Right lung (tissue), 5 donors: Measurements from ENCODE around the gene DNAJC2. TPM values are rescaled to one million over a fixed set of nuclear protein-coding genes. Genes with fewer than 3 reads are reported as not detected.
"Not testable (repeated sequence)": the region's sequence is repeated elsewhere in the genome, so short reads cannot be mapped to it uniquely, and the experiment has no call there.

Experiments
- DNase-seq, 2 donors: peaks; one replicate each; pipeline ENCODE4 v3.0.0-alpha.2; 2013
- polyA plus RNA-seq, 5 donors: library from polyadenylated mRNA; unstranded; fragments of 120-200 nt; gene quantifications; one replicate each; pipeline versions ENCODE4 v1.2.1 to v1.2.3, GENCODE V29; 2013; ENCODE audit warnings: inconsistent platforms in 1 of 5, low replicate concordance in 1 of 5; ENCODE audit not compliant: insufficient read length in 5 of 5, insufficient read depth in 1 of 5

The DNAJC2 gene
- polyA plus RNA-seq, 5 donors, result 38.4 to 57.0 (median 50.8) TPM

- not testable (repeated sequence) for DNase-seq
These were observed 69.7 kb downstream of the DNAJC2 start for GRCh38 chr7:103274867-103275266.

GRCh38 chr7:103273374-103273773, 71.2 kb downstream of the DNAJC2 start:
- DNase-seq, result not testable (repeated sequence)

GRCh38 chr7:103266229-103266628, 78.3 kb downstream of the DNAJC2 start:
- DNase-seq, result not testable (repeated sequence)

- DNase-seq, result not testable (repeated sequence)
These were observed 80.5 kb downstream of the DNAJC2 start for GRCh38 chr7:103264054-103264453.

Other genes with a start within 250 kb of the DNAJC2 start
- 10 to 100 TPM; 22.5 to 40.9 (median 32.8) TPM for gene NAPEPLD, start 195.7 kb downstream of the DNAJC2 start, polyA plus RNA-seq
- 10 to 100 TPM; 70.0 to 95.6 (median 93.5) TPM for gene PMPCB, start 47.3 kb downstream of the DNAJC2 start, polyA plus RNA-seq
- 100 to 1,000 TPM in 1 of 5 donors, 10 to 100 TPM in 4; 92.6 to 110 (median 99.4) TPM for gene PSMC2, start 2.9 kb upstream of the DNAJC2 start, polyA plus RNA-seq
- 1 to 10 TPM in 2 of 5 donors, under 1 TPM in 3; 0.51 to 1.4 (median 0.91) TPM for gene SLC26A5, start 101.4 kb upstream of the DNAJC2 start, polyA plus RNA-seq